ENCODE data around the gene LDAH. TPM values are rescaled to one million over a fixed set of nuclear protein-coding genes. Genes with fewer than 3 reads are reported as not detected.

Gene LDAH
- total RNA-seq, 1 experiment from 2014 or later = not detected

GRCh38 chr2:20862850-20863249, 39.9 kb upstream of the LDAH start:
- Histone ChIP-seq H3K9me2 (replicated peaks; ENCODE audit: low read length) (no peaks in the 10 kb centered on the region), H3K9me3 (ENCODE audit: low read length) (no peaks in the 10 kb centered on the region), H3F3A (ENCODE audit: low read length, unreplicated experiment) (no peaks in the 10 kb centered on the region), H3K4me2 (ENCODE audit: low read length) (no peak overlapping the region), H4K20me1 (ENCODE audit: low read length) (no peaks in the 10 kb centered on the region), H3K9ac (ENCODE audit: low read length) (no peak overlapping the region), H3K27me3 (ENCODE audit: low read length) (peaks cover 11% of the 10 kb centered on the region; the same call in 1 of the 2 replicates), H3K79me2 (ENCODE audit: low read length) (no peaks in the 10 kb centered on the region), H3K36me3 (ENCODE audit: low read depth, low read length) (no peaks in the 10 kb centered on the region), H3K4me3 (ENCODE audit: low read length) (no peak overlapping the region), H3K27ac (ENCODE audit: low read length) (no peak overlapping the region), H2AFZ (ENCODE audit: low read length) (no peak overlapping the region), H3K4me1 (ENCODE audit: insufficient read depth, low read length) (no peaks in the 10 kb centered on the region)
- ChIA-PET POLR2A (ENCODE audit: unreplicated experiment) (no interaction called here), CTCF (no interaction called here)
- intact Hi-C loops (cut with micrococcal nuclease) = no loop called here
- BruUV-seq (replicated peaks) = no TSS peak
- DNase-seq (no peak), ATAC-seq (no peak)
- no peak for TF ChIP-seq EZH2 (IDR thresholded peaks at IDR 0.05; ENCODE audit: low read length, unreplicated experiment)
- TF ChIP-seq, protein P1, sequence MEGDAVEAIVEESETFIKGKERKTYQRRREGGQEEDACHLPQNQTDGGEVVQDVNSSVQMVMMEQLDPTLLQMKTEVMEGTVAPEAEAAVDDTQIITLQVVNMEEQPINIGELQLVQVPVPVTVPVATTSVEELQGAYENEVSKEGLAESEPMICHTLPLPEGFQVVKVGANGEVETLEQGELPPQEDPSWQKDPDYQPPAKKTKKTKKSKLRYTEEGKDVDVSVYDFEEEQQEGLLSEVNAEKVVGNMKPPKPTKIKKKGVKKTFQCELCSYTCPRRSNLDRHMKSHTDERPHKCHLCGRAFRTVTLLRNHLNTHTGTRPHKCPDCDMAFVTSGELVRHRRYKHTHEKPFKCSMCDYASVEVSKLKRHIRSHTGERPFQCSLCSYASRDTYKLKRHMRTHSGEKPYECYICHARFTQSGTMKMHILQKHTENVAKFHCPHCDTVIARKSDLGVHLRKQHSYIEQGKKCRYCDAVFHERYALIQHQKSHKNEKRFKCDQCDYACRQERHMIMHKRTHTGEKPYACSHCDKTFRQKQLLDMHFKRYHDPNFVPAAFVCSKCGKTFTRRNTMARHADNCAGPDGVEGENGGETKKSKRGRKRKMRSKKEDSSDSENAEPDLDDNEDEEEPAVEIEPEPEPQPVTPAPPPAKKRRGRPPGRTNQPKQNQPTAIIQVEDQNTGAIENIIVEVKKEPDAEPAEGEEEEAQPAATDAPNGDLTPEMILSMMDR (conservative IDR thresholded peaks at IDR 0.05; ENCODE audit: low read depth, low read length) = no peak
- TF ChIP-seq EZH2phosphoT487 (IDR thresholded peaks at IDR 0.05; ENCODE audit: borderline replicate concordance, low read length) = no peak

DNA sequence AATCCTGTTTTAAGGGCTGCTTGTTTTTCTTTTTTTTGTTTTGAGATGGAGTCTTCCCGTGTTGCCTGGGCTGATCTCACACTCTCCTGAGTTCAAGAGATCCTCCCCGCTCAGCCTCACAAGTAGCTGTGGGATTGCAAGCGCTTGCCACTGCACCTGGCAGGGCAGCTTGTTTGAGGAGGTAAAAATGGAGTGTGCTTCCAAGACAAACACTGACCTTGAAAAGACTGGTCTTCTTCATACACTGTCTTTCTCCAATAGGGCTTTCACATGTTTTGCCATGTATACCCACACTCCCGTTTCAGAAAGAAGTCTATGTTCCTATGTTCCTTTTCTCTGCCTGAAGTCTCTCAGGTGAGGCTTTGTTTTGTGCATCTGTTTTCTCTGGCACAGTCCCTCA, 32.6 kb upstream of the LDAH start:
- Histone ChIP-seq H3F3A (ENCODE audit: low read length, unreplicated experiment) (no peaks in the 10 kb centered on the region), H3K9me2 (replicated peaks; ENCODE audit: low read length) (no peaks in the 10 kb centered on the region), H3K27me3 (ENCODE audit: low read length) (peaks cover 36% of the 10 kb centered on the region), H3K27ac (ENCODE audit: low read length) (no peak overlapping the region), H4K20me1 (ENCODE audit: low read length) (no peaks in the 10 kb centered on the region), H2AFZ (ENCODE audit: low read length) (no peak overlapping the region), H3K79me2 (ENCODE audit: low read length) (no peaks in the 10 kb centered on the region), H3K4me2 (ENCODE audit: low read length) (no peak overlapping the region), H3K9ac (ENCODE audit: low read length) (no peak overlapping the region), H3K9me3 (ENCODE audit: low read length) (no peaks in the 10 kb centered on the region), H3K36me3 (ENCODE audit: low read depth, low read length) (no peaks in the 10 kb centered on the region), H3K4me3 (ENCODE audit: low read length) (no peak overlapping the region), H3K4me1 (ENCODE audit: insufficient read depth, low read length) (no peaks in the 10 kb centered on the region)
- TF ChIP-seq EZH2phosphoT487 (IDR thresholded peaks at IDR 0.05; ENCODE audit: borderline replicate concordance, low read length) (no peak), EZH2 (IDR thresholded peaks at IDR 0.05; ENCODE audit: low read length, unreplicated experiment) (no peak)
- TF ChIP-seq, protein P1 (conservative IDR thresholded peaks at IDR 0.05; ENCODE audit: low read depth, low read length) = no peak
- ChIA-PET POLR2A (ENCODE audit: unreplicated experiment) (no interaction called here), CTCF (no interaction called here)
- BruUV-seq (replicated peaks) = no TSS peak
- intact Hi-C loops (cut with micrococcal nuclease) = no loop called here
- no peak for DNase-seq
- no peak for ATAC-seq

DNA sequence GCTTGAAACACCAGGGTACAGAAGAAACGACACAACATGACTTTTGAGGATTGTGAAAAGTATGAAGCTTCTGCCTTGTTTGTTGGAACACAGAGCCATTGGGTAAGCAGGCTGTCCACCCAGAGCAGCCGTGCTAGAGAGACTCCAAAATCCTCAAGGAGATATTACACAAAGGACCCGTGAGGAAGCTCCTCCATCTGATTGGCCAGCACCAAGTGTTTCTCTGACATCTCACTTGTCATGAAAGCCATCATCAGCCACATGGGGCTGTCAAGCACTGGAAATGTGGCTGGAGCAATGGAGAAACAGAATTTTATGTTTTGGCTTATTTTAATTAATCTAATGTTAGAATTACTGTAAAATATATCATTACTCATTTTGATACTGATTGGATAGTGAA, 29.8 kb upstream of the LDAH start:
- Histone ChIP-seq H3K27me3 (ENCODE audit: low read length) (peaks cover 46% of the 10 kb centered on the region), H3K4me1 (ENCODE audit: insufficient read depth, low read length) (no peaks in the 10 kb centered on the region), H3K4me3 (ENCODE audit: low read length) (no peak overlapping the region), H3F3A (ENCODE audit: low read length, unreplicated experiment) (no peaks in the 10 kb centered on the region), H3K9me3 (ENCODE audit: low read length) (no peaks in the 10 kb centered on the region), H3K9me2 (replicated peaks; ENCODE audit: low read length) (no peaks in the 10 kb centered on the region), H3K27ac (ENCODE audit: low read length) (no peak overlapping the region), H3K9ac (ENCODE audit: low read length) (no peak overlapping the region), H4K20me1 (ENCODE audit: low read length) (no peaks in the 10 kb centered on the region), H3K36me3 (ENCODE audit: low read depth, low read length) (no peaks in the 10 kb centered on the region), H2AFZ (ENCODE audit: low read length) (no peak overlapping the region), H3K79me2 (ENCODE audit: low read length) (no peaks in the 10 kb centered on the region), H3K4me2 (ENCODE audit: low read length) (no peak overlapping the region)
- POLR2A ChIA-PET (ENCODE audit: unreplicated experiment) = no interaction called here
- intact Hi-C loops (cut with micrococcal nuclease) = no loop called here
- CTCF ChIA-PET = no interaction called here
- TF ChIP-seq EZH2 (IDR thresholded peaks at IDR 0.05; ENCODE audit: low read length, unreplicated experiment) (no peak), EZH2phosphoT487 (IDR thresholded peaks at IDR 0.05; ENCODE audit: borderline replicate concordance, low read length) (no peak)
- TF ChIP-seq, protein P1 (conservative IDR thresholded peaks at IDR 0.05; ENCODE audit: low read depth, low read length) = no peak
- ATAC-seq = no peak
- DNase-seq = no peak
- BruUV-seq (replicated peaks) = no TSS peak
